ENCODE data around the gene WDR31.
"Not testable (repeated sequence)": the region's sequence is repeated elsewhere in the genome, so short reads cannot be mapped to it uniquely, and the experiment has no call there.

WDR31 gene

DNA sequence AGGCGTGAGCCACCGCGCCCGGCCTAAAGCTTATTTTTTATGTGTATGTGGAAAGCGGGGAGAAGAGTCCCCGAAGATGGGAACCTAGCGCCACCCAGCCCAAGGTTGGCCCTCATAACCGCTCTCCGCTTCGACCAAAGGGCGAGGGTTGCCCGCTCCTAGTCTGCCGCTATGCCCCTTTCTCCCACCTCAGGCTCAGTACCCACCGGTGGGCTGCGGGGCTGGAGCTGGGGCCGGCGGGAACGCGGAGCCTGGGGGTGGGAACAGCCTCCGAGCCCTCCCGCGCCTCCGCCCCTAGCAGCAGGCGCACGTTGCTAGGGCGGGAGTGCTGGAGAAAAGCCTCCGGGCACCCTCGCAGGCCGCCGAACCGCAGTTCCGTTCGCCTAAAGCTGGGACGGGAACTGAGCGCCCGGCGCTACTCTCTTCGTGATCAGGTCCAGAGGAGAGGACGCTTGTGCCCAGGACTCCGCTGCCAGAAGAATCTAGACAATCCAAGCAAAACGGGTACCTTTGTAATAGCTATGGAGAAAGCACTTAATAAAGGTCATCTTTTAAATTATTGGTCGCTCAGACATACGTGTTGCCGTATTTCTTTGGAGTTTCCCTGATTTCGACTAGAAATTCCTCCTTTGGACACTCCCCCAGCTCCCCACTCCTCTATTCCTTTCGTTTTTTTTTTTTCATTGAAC, at the start of gene WDR31:
Gene WDR31 (minus strand): TSS at position 265 of the 689 bp plus-strand sequence. CDS start 8,253 bp downstream, outside the sequence.
- peak; percentile 85 for DNase-seq

DNA sequence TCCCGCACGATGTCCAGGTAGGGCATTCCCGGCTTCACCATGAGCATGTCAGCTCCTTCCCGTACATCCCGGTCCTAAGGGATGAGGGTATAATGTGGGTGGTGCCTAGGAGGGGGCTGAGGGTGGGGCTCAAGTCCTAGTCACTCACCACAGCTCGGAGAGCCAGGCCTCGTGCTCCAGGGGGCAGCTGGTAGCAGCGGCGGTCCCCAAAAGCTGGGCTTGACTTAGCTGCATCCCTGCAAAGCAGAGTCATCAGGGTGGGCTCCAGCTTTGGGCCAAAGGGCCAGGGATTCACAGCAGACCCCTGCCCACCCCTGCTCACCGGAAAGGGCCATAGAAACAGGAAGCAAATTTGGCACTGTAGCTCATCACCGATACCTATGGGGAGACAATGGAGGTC, 49.4 kb upstream of the WDR31 start:
- DNase-seq: no peak

DNA sequence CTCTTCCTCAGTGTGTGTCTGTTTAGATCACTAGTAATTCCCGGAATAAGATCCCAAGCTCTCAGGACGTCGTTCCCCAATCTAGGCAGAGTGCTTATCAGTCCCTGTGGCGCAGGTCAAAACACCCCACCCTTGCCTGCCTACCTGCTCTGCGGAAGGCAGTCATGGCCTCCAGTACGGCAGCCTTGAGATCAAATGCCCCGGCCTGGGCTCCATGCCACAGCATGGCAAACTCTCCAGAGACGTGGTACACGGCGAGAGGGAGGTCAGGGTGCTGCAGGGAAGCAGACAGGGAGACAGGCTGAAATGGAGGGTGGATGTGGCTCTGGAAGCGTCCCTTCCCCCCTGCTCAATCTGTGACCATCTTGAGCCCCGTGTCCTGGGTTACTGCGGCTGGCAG, 48.8 kb upstream of the WDR31 start:
- no peak for DNase-seq

DNA sequence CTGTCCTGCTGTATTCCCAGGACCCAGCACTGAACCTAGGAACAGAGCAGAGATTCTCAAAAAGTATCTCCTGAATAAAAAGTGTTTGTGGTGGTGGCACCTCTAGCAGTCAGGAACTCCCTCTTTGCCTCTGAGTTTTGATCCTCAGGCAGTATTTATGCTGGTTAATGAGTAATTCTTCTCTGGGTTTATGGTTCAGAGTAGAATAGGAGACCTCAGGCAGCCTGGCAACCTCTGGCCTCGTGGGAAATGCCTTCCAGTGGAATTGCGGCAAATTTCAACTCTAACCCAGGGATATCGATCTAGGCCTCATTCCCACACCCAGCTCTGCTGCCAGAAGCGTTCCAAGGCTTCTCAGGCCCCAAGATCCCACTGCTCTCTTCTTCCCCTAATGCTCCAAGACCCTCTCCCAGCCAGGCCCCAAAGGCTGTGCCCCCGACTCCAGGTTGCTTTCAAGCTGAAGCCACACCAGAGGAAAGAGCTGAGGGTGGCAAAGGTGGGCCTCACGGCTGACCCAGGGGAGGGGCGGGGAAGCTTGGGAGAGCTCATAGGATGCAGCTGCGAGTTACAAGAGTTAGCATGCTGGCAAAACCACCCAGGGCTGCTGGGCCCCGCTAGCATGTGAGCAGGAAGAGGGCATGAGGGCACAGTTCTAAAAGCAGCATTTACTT, 47.6 kb upstream of the WDR31 start:
- no peak for DNase-seq

DNA sequence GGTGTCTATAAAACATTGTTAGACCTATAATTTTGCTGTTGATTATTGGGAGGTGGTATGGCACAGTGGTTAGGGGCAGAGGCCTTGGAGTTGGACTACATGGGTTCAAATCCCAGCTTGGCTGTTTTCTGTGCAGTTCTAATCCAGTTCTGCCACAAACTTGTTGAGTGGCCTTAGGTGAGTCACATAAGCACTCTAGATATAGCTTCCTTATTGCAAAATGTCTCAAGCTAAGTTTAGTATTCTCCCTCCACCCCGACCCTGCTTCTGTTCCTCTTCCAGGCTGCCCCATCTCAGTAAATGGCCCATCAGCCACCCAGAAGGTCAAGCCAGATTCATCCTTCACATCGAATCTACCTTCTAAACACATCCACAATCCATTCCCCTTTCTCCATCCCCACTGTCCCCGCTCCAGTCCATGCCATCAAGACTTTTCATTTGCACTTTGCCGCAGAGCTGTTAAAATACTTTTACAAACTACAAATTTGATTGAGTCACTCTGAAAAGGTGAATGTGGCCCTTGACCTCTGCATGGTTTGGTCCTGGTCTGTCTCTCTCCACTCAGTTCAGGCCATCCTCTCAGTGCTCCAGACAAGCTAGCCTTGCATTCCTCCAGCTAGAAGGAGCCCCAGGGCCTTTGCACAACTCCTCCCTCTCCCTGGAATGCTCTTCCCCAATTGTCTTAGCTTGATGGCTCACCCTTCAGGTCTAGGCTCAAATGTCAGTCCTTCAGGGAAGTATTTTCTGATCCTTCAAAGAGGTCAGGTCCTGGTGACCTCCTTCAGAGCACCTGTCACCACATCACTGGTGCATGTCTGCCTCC, 46.7 kb upstream of the WDR31 start:
- DNase-seq: no peak

DNA sequence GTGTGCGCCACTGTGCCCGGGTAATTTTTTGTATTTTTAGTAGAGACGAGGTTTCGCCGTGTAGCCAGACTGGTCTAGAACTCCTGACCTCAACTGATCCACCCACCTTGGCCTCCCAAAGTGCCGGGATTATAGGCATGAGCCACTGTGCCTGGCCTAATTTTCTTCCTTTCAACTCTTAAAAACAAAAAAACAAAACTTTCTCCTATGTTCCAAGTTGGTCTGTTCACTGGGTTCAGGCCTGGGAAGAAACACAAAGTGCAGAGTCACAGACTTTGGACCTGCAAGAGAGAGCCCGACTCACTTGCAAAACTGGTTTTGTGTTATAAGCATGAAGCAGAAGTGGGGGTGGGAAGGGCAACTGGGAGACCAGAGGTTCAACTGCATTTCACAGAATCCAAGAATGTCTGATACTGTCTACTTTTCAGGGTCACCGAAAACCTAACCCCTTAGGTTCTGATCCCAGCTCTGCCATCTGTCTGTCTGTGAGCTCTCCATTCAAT, 41.9 kb upstream of the WDR31 start:
- DNase-seq: no peak

DNA sequence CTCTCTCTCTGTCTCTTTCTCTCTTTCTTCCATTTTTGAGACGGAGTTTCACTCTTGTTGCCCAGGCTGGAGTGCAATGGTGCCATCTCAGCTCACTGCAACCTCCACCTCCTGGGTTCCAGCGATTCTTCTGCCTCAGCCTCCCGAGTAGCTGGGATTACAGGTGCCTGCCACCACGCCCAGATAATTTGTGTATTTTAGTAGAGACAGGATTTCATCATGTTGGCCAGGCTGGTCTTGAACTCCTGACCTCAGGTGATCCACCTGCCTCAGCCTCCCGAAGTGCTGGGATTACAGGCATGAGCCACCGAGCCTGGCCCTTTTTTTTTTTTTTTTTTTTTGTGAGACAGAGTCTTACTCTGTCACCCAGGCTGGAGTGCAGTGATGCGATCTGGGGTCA, 41.4 kb upstream of the WDR31 start:
- not testable (repeated sequence) for DNase-seq

DNA sequence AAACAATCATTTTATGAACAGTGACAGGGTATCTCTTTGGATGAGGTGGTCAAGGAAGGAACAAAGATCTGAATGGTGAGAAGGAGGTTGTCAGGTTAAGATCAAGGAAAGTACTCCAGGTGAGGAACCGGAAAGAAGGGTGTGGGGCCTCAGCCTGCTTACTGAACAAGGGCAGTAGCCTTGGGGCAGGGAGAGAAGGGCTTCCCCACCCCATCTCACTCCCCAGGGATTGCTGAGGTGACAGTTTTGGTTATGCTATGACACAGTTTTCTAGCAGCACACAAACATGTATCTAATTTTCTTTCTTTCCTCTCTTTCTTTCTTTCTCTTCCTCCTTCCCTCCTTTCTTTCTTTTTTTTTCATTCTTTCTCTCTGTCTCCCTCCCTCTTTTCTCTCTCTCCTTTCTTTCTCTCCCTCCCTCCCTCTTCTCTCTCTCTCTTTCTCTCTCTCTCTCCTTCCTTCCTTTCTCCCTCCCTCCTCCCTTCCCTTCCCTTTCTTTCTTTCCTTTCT, 40.8 kb upstream of the WDR31 start:
- no peak for DNase-seq

DNA sequence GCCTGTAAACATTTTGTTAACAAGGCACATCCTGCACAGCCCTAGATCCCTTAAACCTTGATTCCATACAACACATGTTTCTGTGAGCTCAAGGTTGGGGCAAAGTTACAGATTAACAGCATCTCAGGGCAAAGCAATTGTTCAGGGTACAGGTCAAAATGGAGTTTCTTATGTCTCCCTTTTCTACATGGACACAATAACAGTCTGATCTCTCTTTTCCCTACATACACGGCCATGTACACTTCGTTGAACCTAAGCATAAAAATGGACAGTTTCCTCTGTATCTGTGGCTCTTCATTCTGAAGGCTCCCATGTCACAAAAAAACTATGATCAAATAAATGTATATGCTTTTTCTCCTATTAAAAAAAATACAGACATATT, 39.7 kb upstream of the WDR31 start:
- DNase-seq: not testable (repeated sequence)

DNA sequence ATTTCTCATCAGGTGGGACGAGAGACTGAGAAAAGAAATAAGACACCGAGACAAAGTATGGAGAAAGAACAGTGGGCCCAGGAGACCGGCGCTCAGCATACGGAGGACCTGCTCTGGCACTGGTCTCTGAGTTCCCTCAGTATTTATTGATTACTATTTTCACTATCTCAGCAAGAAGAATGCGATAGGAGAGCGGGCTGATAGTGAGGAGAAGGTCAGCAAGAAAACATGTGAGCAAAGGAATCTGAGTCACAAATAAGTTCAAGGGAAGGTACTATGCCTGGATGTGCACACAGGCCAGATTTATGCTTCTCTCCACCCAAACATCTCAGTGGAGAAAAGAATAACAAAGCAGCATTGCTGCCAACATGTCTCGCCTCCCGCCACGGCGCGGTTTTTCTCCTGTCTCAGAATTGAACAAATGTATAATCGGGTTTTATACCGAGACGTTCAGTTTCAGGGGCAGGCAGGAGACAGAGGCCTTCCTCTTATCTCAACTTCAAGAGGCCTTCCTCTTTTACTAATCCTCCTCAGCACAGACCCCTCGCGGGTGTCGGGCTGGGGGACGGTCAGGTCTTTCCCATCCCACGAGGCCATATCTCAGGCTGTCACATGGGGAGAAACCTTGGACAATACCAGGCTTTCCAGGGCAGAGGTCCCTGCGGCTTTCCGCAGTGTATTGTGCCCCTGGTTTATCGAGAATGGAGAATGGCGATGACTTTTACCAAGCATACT, 39.2 kb upstream of the WDR31 start:
- DNase-seq: not testable (repeated sequence)

DNA sequence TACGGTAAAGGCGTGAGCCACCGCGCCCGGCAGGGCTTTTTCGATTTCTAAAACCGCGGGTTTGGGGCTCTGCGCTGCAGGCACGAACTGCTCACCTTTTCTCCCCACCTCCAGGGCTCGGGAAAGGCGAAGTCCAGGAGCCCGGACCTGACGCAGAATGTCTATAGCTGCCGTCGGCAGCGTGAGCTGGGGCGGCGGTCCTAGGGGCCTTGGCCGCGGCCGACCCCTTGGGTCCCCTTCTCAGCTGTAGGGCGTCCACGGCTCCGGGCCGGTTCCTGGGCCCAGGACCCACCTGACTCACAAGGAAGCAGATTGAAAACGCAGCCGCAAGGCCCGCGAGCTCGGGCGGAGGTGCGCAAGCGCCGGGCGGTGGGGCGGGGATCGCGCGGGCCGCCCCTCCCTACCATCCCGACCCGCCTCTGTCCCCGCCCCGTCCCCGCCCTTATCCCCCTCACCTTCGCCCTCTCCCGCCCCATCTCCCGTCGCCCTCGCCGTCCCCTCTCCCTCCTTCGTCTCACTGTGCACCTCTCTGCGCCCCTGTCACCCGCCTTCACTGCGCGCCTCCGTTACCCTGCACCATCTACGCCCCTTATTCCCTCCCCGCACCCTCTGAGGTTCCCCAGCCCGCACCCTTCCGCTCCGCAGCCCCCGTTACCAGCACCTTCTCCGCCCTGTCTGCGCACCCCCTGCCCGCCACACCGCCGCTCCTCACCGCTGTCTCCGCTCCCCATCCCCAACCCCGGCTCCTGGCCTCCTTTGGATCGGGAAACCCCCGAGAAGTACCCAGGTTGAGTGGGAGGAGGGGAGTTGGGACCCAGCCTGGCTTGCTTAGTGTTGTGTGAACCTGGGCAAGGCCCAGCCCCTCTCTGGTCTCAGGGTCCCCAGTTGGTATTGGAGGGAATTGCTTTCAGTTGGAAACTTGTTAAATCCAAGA, 36.8 kb upstream of the WDR31 start, which contains the start of gene HDHD3:
Gene HDHD3 (minus strand): TSS at position 353 of the 934 bp plus-strand sequence. CDS start 2,632 bp downstream, outside the sequence.
- peak; percentile 66 for DNase-seq

DNA sequence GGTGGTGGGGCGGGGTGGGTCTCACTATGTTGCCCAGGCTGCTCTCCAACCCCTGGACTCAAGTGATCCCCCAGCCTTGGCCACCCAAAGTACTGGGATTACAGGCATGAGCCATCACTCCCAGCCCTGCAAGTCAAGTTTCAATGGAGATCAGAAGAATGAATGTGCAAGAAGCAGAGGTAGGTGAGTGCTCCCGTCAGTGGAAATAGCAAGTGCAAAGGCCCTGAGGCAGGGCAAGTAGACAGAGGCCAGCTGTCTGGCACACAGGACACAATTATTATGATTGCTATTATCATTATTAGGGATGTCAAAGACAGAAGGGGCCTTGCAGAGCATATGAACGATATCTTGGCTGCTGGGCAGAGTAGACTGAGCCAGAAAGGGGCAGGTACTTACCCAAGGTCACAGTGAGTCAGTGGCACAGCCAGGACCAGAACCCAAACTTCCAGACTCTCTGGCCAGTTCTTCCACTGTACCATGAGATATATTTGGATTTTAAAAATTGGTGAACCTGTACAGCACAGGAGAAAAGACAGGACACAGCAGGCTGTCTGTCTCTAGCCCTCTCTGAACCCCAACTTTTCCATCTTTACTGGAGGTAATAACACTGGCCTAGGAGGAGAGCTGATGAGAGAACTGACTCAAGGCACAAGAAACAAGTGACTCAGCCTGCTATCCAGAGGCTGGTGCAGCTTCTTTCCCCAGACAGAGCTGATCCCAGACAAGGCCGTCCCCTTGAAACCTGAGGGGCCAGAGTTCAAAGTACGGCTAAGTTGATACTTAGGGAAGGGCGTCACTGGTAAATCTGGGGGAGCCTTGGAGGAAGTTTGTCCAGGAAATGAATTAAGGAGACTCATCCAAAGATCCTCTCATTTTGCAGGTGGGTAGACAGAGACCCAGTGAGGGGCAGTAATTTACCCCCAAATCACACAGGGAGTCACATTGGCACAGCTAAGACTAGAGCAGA, 35.3 kb upstream of the WDR31 start:
- DNase-seq: no peak

DNA sequence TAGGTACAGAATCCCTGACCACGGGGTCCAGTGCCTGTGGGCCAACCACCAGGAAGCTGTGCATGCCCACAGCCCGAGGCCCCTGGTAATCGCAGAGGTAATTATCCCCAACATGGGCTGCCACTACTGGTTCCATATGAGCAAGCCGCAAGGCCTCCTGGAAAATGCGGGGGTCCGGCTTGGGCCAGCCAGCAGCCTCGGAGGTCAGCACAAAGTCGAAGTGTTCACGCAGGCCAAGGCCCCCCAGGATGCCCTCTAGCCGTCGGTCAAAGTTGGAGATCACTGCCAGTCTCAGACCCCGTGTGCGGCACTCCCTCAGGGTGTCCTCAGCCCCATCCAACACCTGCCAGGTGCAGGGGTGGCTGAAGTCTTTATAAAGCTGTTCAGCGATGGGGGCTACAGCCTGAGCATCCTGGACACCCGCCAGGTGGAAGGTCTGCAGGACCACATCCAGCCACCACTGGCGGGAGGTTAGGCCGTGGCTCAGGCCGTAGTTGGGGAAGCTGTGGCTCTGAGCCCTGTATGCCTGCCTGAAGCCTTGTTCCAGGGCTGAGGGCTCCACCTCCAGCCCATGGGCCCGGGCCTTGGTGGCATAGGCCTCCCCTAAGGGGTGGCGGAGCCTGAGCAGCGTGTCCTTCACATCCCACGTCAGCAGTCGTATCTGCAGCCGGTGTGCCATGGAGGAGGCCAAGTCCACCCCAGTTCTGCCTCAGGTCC, 33.8 kb upstream of the WDR31 start:
- DNase-seq: no peak

DNA sequence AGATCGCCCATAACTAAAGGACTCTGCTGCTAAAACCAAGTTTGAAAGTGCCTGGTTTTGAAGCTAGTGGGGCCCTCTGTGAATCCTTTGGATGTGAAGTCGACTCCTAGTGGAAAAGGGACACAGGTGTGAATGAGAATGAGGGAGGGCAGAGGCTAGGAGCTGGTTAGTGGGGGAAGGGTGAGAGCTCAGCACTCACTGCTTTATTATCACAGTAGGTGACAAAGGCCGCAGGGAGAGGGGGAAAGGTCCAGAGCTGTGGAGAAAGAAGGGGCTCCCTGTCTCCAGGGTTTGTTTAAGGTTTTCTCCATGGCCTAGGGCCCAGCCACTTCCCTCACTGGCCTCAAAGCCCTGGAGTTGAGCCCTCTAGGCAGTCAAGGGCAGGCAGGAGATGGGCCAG, 33.2 kb upstream of the WDR31 start:
- no peak for DNase-seq

DNA sequence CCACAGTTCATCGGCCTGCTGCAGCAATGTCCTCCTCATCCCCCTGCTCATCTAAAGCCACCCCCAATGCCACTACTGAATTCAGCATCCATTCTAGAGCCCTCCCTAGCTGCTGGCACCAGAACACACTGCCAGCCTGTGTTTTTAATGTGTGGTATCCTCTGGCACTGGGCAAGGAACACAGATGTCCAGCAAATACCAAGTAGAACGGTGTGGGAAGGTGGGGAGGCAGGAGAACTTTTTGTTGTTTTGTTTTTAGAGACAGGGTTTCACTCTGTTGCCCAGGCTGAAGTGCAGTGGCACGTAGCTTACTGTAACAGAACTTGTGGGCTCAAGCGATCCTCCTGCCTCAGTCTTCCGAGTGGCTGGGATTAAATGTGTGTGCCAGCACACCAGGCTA, 32.0 kb upstream of the WDR31 start:
- no peak for DNase-seq

DNA sequence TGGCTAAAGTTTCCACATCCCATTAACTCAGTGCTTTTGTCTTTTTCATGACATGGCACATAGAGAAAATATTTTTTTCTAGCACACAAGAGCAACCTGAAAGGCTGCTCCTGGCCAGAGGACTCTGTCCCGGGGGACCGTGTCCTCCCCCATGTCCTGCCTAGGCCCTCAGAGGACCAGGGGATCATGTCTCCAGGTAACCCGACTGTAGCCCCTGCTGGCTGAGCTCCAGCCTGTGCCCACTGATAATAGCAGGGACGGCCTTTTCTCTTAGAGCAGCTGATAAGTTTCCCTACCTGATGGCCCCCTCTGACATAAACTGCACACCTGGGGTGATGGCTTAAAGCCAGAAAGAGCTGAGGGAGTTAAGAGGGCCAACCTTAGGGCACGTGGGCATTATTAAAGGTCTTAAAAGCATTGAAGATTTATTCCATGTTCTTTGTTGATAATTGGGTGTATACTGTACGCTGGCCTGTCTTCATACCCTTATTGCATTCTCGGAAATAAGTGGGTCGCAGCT, 30.8 kb upstream of the WDR31 start:
- DNase-seq: no peak

DNA sequence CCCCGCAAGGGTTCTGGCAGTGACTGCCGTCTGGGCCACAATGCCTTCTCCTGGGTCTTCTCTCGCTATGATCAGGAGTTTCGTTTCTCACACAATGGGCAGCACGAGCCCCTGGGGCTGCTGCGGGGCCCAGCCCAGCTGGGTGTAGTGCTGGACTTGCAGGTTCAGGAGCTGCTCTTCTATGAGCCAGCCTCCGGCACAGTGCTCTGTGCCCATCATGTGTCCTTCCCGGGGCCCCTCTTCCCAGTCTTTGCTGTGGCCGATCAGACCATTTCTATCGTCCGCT, 29.7 kb upstream of the WDR31 start:
- no peak for DNase-seq

DNA sequence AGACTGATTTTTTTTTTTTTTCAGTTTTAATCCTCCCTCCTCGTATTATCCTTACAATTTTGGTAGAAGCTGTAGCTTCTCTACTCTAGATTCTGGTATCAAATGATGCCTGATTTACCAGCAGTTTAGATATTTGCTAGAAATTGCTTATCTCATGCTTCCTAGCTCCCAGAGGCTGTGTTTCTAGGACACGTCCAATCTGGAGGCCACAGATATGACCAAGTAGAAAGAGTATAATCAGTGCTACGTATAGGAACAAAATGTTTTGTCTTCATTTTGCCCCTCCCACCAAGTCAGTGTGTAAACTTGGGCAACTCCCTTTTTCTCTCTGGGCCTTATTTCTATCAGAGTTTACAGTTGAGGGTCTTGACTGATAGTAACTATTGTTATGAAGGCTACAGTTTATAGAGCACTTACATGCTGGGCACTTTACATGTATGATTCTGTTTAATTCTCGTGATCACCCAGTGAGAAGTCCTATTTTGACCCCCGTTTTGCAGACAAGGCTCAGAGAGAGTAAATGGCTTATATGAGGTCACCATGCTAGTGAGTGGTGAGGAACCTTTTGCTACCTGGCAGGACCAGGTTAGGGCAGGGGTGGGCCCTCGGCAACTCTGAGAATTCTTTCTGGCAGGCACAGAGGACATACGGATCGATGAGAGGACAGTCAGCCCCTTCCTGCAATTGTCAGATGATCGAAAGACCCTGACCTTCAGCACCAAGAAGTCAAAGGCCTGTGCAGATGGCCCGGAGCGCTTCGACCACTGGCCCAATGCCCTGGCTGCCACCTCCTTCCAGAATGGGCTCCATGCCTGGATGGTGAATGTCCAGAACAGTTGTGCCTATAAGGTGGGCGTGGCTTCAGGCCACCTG, 29.1 kb upstream of the WDR31 start:
- no peak for DNase-seq

Data from fibroblast of upper back skin (primary cell).